ENCODE data around the gene TRAPPC8. TPM values are rescaled to one million over a fixed set of nuclear protein-coding genes. Genes with fewer than 3 reads are reported as not detected.
"Not testable (repeated sequence)": the region's sequence is repeated elsewhere in the genome, so short reads cannot be mapped to it uniquely, and the experiment has no call there.

TRAPPC8 gene
- total RNA-seq, 2 donors from 2014 or later, result 47.1 to 48.1 TPM

DNA sequence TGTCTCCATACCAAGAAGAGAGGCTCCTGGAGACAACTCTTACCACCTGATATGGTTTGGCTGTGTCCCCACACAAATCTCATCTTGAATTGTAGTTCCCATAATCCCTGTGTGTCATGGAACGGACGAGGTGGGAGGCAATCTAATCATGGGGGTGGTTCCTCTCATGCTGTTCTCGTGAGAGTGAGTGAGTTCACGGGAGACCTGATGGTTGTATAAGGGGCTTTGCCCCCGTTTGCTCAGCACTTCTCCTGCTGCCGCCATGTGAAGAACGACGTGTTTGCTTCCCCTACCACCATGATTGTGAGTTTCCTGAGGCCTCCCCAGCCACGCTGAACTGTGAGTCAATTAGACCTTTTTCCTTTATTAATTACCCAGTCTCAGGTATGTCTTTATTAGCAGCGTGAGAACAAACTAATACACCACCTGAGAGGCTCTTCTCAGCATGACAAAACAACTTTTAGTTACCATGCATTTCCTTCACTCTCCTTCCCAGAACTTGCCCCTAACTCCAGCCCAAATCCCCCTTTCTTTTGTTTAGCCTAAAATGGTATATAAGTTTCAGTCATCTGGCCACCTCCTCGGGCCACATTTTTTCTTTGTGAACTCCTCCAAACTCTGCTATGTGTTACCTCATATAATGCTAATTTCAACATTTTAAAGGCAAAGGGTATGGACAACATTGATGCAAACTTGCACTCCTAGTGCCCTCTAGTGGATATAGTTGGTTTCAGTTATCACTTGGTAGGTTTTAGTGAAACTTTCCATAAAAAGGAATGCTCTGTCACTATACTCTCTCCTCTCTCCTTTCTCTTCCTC, 123.6 kb downstream of the TRAPPC8 start:
- no peak for DNase-seq
- intact Hi-C loops (cut with DNase I, micrococcal nuclease), result loop anchor here in 1 of 2 donors (5.0 kb wide), 1 partner anchor 262 kb away; no protein-coding TSS in a partner anchor
- peak; percentile 62 for ATAC-seq

DNA sequence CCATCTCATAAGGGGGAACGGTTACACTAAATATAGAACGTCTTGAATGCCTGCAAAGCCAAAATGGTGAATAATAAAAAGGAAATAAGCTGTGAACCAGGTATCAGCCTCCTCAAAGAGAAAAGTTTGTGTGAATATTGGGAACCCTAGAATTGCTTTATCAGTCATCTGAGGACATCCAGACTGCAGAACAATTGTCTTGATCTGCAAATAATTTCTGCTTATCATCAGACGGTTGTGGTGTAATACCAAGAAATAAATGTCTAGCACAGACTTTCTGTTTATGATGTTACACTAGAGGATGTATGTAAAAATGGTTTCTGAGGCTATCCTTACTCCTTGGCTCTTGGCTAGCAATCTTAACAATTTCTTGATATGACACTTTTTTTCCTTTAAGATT, 128.8 kb downstream of the TRAPPC8 start:
- DNase-seq (no peak), ATAC-seq (no peak)
- intact Hi-C loops (cut with DNase I, micrococcal nuclease), result no loop called here

DNA sequence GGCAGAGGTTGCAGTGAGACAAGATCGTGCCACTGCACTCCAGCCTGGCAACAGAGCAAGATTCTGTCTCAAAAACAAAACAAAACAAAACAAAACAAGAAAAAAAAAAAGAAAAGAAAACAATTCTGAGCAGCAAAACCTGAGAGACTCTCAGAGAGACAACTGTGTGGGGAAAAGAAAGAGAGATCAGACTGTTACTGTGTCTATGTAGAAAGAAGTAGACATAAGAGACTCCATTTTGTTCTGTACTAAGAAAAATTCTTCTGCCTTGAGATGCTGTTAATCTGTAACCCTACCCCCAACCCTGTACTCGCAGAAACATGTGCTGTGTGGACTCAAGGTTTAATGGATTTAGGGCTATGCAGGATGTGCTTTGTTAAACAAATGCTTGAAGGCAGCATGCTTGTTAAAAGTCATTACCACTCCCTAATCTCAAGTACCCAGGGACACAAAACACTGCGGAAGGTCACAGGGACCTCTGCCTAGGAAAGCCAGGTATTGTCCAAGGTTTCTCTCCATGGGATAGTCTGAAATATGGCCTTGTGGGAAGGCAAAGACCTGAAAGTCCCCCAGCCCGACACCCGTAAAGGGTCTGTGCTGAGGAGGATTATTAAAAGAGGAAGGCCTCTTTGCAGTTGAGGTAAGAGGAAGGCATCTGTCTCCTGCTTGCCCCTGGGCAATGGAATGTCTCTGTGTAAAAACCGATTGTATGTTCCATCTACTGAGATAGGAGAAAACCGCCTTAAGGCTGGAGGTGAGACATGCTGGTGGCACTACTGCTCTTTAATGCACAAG, 132.4 kb downstream of the TRAPPC8 start:
- intact Hi-C loops (cut with DNase I, micrococcal nuclease); ATAC-seq: not testable (repeated sequence)

DNA sequence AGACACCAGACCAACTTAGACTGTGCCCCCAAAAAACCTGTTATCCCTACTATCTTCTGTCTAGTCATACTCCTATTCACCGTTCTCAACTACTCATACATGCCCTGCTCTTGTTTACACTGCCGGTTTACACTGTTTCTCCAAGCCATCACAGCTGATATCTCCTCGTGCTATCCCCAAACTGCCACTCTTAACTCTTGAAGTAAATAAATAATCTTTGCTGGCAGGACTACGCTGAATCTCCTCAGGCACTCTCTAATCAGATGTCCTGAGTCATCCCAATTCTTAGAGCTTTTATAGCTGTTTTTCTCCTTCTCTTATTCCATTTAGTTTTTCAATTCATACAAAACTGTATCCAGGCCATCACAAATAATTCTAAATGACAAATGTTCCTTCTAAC, 133.9 kb downstream of the TRAPPC8 start:
- DNase-seq; intact Hi-C loops (cut with DNase I, micrococcal nuclease); ATAC-seq: not testable (repeated sequence)

More for the DNA sequence above, 132.4 kb downstream of the TRAPPC8 start:
- not testable (repeated sequence) for DNase-seq

DNA sequence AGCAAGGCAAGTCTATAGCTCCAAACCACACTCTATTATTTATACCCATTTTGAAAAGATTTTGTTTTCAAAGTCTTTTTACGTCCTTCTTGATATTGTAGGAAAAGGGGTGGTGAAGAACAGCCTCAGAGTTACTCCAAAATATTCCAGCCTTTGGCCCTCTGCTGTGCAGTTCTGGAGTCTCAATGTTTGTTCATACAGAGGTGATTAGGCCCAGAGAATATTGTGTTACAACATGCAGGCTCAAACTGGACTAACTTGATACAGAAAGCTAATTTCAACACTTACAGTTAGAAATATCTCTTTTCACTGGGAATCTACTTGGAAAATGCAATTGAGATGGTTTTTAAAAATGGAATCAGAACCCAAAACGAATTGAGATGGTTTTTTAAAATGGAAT, 141.8 kb downstream of the TRAPPC8 start:
- intact Hi-C loops (cut with DNase I, micrococcal nuclease), result no loop called here
- DNase-seq, result no peak
- ATAC-seq, result no peak

DNA sequence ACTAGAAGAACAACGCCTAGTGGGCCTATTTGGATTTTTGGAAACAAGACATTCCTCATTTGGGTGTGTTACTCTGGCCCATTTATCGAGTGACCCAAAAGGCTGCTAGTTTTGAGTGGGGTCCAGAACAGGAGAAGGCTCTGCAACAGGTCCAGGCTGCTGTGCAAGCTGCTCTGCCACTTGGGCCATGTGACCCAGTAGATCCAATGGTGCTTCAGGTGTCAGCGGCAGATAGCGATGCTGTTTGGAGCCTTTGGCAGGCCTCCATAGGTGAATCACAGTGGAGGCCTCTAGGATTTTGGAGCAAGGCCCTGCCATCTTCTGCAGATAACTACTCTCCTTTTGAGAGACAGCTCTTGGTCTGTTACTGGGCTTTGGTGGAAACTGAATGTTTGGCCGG, 143.7 kb downstream of the TRAPPC8 start:
- DNase-seq; intact Hi-C loops (cut with DNase I, micrococcal nuclease); ATAC-seq: not testable (repeated sequence)

DNA sequence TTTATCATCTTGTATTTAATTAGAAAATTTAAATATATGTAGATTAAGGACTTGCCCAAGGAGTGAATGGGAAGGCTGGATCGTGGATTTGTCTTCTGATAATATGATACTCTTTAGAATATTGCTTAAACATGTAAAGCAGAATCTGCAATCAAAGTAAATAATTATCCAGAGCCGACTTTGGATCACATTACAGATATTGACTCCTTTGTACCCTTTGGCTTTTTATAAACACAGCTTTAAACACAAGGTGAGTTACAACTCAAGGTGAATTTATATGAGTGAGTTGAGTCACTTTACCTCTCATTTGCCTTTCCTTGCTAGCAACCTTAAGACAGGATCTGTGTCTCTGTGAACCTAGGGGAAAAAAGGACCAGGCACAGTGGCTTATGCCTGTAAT, 144.5 kb downstream of the TRAPPC8 start:
- DNase-seq (no peak), ATAC-seq (no peak)

DNA sequence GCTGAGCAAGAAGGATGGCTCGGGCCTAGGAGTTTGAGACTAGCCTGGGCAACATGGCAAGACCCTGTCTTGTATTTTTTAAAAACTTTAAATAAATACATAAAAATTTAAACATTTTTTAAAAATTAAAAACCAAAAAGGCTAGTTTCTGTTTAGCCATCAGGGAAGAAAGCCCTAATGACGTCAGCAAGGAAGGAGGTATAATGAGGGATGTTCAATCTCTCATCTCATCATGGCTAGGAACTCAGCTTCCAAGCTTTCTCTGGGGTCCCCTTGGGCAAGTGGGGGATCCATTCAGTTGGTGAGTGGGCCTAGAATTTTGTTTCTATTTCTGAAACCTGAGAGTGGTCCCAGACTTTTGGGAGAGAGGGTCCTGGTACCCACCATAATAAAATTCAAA, 147.2 kb downstream of the TRAPPC8 start:
- ATAC-seq (no peak), DNase-seq (no peak)
- intact Hi-C loops (cut with DNase I, micrococcal nuclease), result no loop called here

More for the DNA sequence above, 144.5 kb downstream of the TRAPPC8 start:
- intact Hi-C loops (cut with DNase I, micrococcal nuclease), result no loop called here

DNA sequence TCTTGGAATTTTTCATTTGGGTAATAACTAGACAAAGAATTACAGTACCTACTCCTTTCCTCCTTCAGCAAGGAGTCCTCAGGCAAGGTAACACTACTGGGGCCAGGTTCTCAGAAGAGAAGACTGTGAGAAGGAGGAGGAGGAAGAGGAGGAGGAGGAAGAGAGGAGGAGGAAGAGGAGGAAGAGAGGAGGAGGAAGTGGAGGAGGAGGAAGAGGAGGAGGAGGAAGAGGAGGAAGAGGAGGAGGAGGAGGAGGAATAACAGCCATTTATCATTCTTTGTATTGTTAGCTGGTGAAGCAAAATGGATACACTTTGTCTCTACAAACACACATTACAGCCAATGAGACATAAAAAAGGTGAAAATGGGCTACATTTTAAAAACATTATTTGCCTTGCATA, 149.4 kb downstream of the TRAPPC8 start:
- no peak for DNase-seq
- intact Hi-C loops (cut with DNase I, micrococcal nuclease), result no loop called here
- no peak for ATAC-seq

DNA sequence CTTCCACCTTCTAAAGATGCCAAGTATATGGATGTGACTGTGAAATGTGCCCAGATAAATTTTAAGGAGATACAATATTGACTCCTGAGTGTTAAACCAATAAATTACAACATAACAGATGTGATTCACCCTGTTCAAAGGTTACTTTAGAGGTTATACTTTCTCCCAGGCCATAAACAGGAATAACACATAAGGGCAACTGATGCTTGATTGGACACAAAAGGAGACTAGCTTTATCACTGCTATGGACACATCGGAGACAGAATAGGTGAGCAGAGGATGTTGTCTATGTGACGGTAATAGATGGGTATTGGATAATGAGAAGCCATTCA, 150.4 kb downstream of the TRAPPC8 start:
- ATAC-seq (peak; percentile 84), DNase-seq (no peak)
- intact Hi-C loops (cut with DNase I, micrococcal nuclease), result no loop called here

DNA sequence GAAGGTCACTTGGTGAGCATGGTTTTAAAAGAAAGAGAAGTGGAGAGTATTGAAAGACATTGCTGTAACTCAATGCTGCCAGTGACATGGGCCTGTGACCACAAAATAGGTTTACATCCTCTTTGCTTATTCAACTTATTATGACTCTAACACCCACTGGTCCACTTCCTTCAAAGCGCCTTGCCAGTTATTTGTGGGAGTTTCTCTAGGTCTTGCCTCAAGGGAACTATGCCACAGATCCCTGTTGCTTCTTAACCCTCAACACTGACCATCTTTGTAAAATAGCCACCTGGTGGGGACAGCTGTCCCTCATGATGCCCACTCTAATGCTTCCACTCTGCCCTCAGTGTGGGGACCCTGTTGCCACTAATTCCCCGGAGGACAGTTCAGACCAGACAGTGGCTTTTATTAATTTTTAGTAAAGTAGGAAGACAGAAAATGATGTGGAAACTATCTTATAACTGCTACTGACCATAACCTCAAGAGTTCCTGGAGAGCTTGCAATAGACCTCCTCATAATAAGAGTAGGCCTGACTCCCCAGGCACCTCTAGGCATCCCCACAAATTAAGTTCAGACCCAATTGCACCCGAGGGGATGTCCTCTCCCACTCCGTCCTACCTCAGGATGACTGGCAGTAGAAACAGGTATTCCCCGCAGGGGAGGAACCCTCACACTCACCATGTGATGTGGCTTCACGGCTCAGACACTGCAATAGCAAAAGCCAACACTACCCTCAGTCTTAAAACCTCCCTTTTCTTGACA, 150.9 kb downstream of the TRAPPC8 start:
- ATAC-seq, result no peak

DNA sequence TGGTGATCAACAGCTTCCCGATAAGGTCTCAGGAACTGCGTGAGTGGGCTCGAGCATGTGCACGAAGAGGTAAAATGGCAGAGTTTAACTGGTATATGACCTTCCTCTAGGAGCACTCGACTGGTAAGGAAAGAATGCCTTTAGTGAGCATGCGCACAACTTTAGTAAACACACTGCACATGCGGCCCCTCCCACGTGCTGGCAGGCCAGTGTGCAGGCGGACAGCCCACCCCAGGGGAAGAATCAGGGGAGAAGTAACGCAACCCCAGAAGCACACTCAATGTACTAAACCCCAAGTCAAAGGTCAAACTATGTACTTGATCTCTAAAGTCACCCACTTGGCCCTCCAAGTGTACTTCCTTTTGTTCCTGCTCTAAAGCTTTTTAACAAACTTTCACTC, 153.5 kb downstream of the TRAPPC8 start:
- ATAC-seq (no peak), DNase-seq (no peak)
- intact Hi-C loops (cut with DNase I, micrococcal nuclease), result no loop called here

More for the DNA sequence above, 150.9 kb downstream of the TRAPPC8 start:
- no peak for DNase-seq
- intact Hi-C loops (cut with DNase I, micrococcal nuclease), result no loop called here

DNA sequence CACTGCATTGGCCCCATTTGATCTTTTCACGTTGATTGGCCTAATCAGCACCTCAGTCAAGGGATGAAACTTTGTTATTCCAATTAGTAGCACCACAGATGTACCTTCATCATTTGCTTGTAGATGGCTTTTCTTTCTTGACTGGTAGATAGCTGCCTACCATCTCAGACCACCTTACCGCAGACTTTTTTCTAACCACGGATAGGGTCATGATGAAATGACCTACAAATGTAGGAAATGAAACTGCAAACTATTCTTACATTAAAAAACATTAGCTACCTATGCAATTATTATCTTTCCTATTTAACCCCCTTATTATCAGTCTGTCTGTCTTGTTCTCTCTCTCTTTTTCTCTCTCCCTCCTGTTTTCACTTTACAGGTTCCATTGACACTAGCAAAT, 159.9 kb downstream of the TRAPPC8 start:
- intact Hi-C loops (cut with DNase I, micrococcal nuclease), result no loop called here
- ATAC-seq (no peak), DNase-seq (no peak)

Other genes with a start within 250 kb of the TRAPPC8 start
- not detected for gene SLC25A52, start 182.2 kb downstream of the TRAPPC8 start, total RNA-seq
- 10 to 100 TPM in 1 of 2 donors, 1 to 10 TPM in 1; 8.5 to 12.0 TPM for gene RNF125, start 75.7 kb upstream of the TRAPPC8 start, total RNA-seq
- 10 to 100 TPM; 38.3 to 54.1 TPM for gene RNF138, start 148.7 kb upstream of the TRAPPC8 start, total RNA-seq
- gene MEP1B, start 246.9 kb upstream of the TRAPPC8 start, total RNA-seq, result 10 to 100 TPM; 11.3 to 11.8 TPM